Measurements from ENCODE around the gene TGM2.
"Not testable (repeated sequence)": the region's sequence is repeated elsewhere in the genome, so short reads cannot be mapped to it uniquely, and the experiment has no call there.

DNA sequence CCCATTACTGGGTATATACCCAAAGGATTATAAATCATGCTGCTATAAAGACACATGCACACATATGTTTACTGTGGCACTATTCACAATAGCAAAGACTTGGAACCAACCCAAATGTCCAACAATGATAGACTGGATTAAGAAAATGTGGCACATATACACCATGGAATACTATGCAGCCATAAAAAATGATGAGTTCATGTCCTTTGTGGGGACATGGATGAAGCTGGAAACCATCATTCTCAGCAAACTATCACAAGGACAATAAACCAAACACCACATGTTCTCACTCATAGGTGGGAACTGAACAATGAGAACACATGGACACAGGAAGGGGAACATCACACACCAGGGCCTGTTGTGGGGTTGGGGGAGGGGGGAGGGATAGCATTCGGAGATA is 57.7 kb downstream of the TGM2 start:
- not testable (repeated sequence) for TF ChIP-seq ZNF41 (CRISPR knock-in tag; conservative IDR thresholded peaks at IDR 0.05); POLR3A (IDR thresholded peaks at IDR 0.05; ENCODE audit: borderline replicate concordance, extremely low read depth, insufficient read depth, insufficient read length); HNRNPUL1 (IDR thresholded peaks at IDR 0.05; ENCODE audit: low read length); ZNF239 (CRISPR knock-in tag; IDR thresholded peaks at IDR 0.05); RCOR1 (IDR thresholded peaks at IDR 0.05; ENCODE audit: borderline replicate concordance in 1 of 2, low read depth in 2 of 2, low read length in 2 of 2)
- TF ChIP-seq, protein P1, sequence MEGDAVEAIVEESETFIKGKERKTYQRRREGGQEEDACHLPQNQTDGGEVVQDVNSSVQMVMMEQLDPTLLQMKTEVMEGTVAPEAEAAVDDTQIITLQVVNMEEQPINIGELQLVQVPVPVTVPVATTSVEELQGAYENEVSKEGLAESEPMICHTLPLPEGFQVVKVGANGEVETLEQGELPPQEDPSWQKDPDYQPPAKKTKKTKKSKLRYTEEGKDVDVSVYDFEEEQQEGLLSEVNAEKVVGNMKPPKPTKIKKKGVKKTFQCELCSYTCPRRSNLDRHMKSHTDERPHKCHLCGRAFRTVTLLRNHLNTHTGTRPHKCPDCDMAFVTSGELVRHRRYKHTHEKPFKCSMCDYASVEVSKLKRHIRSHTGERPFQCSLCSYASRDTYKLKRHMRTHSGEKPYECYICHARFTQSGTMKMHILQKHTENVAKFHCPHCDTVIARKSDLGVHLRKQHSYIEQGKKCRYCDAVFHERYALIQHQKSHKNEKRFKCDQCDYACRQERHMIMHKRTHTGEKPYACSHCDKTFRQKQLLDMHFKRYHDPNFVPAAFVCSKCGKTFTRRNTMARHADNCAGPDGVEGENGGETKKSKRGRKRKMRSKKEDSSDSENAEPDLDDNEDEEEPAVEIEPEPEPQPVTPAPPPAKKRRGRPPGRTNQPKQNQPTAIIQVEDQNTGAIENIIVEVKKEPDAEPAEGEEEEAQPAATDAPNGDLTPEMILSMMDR (IDR thresholded peaks at IDR 0.05 in 2 of 3, conservative IDR thresholded peaks at IDR 0.05 in 1 of 3; ENCODE audit: insufficient read depth in 2 of 3, low read depth in 1 of 3, low read length in 3 of 3) = not testable (repeated sequence)
- TF ChIP-seq, protein P2, sequence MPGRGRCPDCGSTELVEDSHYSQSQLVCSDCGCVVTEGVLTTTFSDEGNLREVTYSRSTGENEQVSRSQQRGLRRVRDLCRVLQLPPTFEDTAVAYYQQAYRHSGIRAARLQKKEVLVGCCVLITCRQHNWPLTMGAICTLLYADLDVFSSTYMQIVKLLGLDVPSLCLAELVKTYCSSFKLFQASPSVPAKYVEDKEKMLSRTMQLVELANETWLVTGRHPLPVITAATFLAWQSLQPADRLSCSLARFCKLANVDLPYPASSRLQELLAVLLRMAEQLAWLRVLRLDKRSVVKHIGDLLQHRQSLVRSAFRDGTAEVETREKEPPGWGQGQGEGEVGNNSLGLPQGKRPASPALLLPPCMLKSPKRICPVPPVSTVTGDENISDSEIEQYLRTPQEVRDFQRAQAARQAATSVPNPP (IDR thresholded peaks at IDR 0.05; ENCODE audit: borderline replicate concordance, insufficient read depth, insufficient read length) = not testable (repeated sequence)
